Peyer's patch (tissue), 4 donors: ENCODE measurements around the gene EEFSEC. TPM values are rescaled to one million over a fixed set of nuclear protein-coding genes. Genes with fewer than 3 reads are reported as not detected.

Source experiments
- DNase-seq, 3 donors: peaks; one replicate each; pipeline ENCODE4 v3.0.0-alpha.2; 2017 to 2019
- H3K27ac ChIP-seq, 4 donors: fragments of 200-600 bp; sonication (generic); one replicate each; pipeline ENCODE4 v1.5.1; 2016 to 2019
- H3K27me3 ChIP-seq, 2 donors: fragments of 200-600 bp; sonication (generic); one replicate each; pipeline ENCODE4 v1.5.1; 2019
- H3K36me3 ChIP-seq, 3 donors: fragments of 200-600 bp; sonication (generic); one replicate each; pipeline ENCODE4 v1.5.1; 2016 to 2019
- H3K4me1 ChIP-seq, 4 donors: fragments of 200-600 bp; sonication (generic); one replicate each; pipeline ENCODE4 v1.5.1; 2016 to 2019
- H3K4me3 ChIP-seq, 4 donors: fragments of 200-600 bp; sonication (generic); 1 replicate in 3 of 4; 2 replicates in 1 of 4; pipeline ENCODE4 v1.5.1; 2016 to 2019; ENCODE audit warnings: mild to moderate bottlenecking in 1 of 4
- H3K9me3 ChIP-seq, 4 donors: fragments of 200-600 bp; sonication (generic); one replicate each; pipeline ENCODE4 v1.5.1; 2016 to 2019; ENCODE audit warnings: mild to moderate bottlenecking in 1 of 4
- CTCF ChIP-seq, 6 experiments: fragments of 450-650 bp in 4 of 6; fragments of 200-600 bp in 2 of 6; sonication (generic) in 1 of 6; IDR thresholded peaks; one replicate each; pipeline ENCODE4 v1.5.1; 2017 to 2019; ENCODE audit warnings: antibody characterized with exemption in 6 of 6, mild to moderate bottlenecking in 3 of 6, moderate library complexity in 1 of 6
- POLR2A ChIP-seq, 2 donors: fragments of 450-650 bp; IDR thresholded peaks; one replicate each; pipeline ENCODE4 v1.5.1; 2017; ENCODE audit warnings: antibody characterized with exemption in 2 of 2, mild to moderate bottlenecking in 2 of 2, moderate library complexity in 2 of 2
- total RNA-seq, 4 donors: library from RNA; depleted of rRNA; stranded (reverse); fragments of >200 nt; gene quantifications; one replicate each; pipeline ENCODE4 v1.1.0, GENCODE V29; 2016

Gene EEFSEC
- total RNA-seq, 4 donors from 2014 or later, result 11.7 to 50.3 (median 19.6) TPM

DNA sequence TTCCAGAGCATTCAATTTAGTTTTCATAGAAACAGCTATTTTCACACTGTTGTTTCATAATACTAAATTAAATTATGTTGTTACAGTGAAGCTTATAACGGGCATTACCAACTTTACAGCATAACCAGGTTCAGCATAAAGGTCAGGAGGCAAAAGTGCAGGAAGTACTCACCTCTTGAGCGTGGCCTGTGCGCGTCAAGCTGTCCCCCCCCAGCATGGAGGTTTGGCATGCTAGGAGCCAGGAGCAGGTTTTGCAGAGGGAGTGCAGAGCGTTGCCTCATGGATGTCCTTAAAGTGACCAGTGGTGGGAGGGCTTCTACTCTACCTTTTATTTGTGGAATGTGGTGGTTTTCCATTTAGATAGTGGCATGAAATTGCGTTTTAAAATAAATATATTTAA, 104.4 kb downstream of the EEFSEC start:
- no peak overlapping the region for H3K4me3 ChIP-seq
- H3K36me3 ChIP-seq, result peaks cover 0 to 3% (median 0%) of the 10 kb centered on the region in 3 donors
- peaks cover 0 to 8% (median 0%) of the 10 kb centered on the region in 4 donors for H3K9me3 ChIP-seq
- no peak overlapping the region for H3K27ac ChIP-seq
- H3K4me1 ChIP-seq, result no peaks in the 10 kb centered on the region
- no peak for DNase-seq
- H3K27me3 ChIP-seq, result no peaks in the 10 kb centered on the region
- no peak for TF ChIP-seq CTCF (IDR thresholded peaks at IDR 0.05)
- no peak for TF ChIP-seq POLR2A (IDR thresholded peaks at IDR 0.05)

GRCh38 chr3:128260275-128260674, 107.0 kb downstream of the EEFSEC start:
- TF ChIP-seq POLR2A (IDR thresholded peaks at IDR 0.05) (no peak), CTCF (IDR thresholded peaks at IDR 0.05) (no peak)
- H3K27ac ChIP-seq, result no peak overlapping the region
- DNase-seq, result no peak
- no peak overlapping the region for H3K4me3 ChIP-seq
- H3K27me3 ChIP-seq, result no peaks in the 10 kb centered on the region
- no peaks in the 10 kb centered on the region for H3K4me1 ChIP-seq
- H3K9me3 ChIP-seq, result peaks cover 0 to 8% (median 0%) of the 10 kb centered on the region in 4 donors
- H3K36me3 ChIP-seq, result peaks cover 0 to 15% (median 0%) of the 10 kb centered on the region in 3 donors

- no peak overlapping the region for H3K4me3 ChIP-seq
- H3K4me1 ChIP-seq, result no peaks in the 10 kb centered on the region
- H3K36me3 ChIP-seq, result peaks cover 0 to 15% (median 0%) of the 10 kb centered on the region in 3 donors
- H3K27ac ChIP-seq, result no peak overlapping the region
- peaks cover 0 to 8% (median 0%) of the 10 kb centered on the region in 4 donors for H3K9me3 ChIP-seq
- no peak for TF ChIP-seq POLR2A (IDR thresholded peaks at IDR 0.05)
- no peak for TF ChIP-seq CTCF (IDR thresholded peaks at IDR 0.05)
- DNase-seq, result peak in 1 of 3 donors; percentile 28
- no peaks in the 10 kb centered on the region for H3K27me3 ChIP-seq
Observed at GRCh38 chr3:128262457-128262856, 109.2 kb downstream of the EEFSEC start.

DNA sequence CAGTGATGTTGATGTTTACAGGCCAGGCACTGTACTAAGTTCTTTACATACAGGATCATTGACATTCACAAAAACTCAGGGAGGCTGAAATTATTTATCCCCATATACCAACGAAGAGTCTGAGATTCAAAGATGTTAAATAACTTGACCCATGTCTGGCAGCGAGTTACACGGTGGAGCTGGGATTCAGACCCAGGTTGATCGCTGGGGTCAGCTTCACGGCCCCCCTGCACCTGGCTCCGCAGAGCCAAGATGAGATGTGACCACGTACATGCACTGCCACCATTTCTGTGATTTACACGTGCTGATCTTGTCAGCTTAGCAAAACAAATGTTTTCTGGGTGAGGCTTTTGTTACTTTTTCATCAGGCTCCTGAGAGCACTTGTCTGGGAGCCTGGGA, 109.8 kb downstream of the EEFSEC start:
- DNase-seq, result no peak
- Histone ChIP-seq H3K4me1 (no peaks in the 10 kb centered on the region), H3K27ac (no peak overlapping the region), H3K4me3 (no peak overlapping the region), H3K36me3 (peaks cover 0 to 15% (median 0%) of the 10 kb centered on the region in 3 donors), H3K9me3 (peaks cover 0 to 8% (median 0%) of the 10 kb centered on the region in 4 donors), H3K27me3 (no peaks in the 10 kb centered on the region)
- TF ChIP-seq CTCF (IDR thresholded peaks at IDR 0.05), result no peak
- no peak for TF ChIP-seq POLR2A (IDR thresholded peaks at IDR 0.05)

- Histone ChIP-seq H3K4me1 (no peaks in the 10 kb centered on the region), H3K36me3 (peaks cover 0 to 18% (median 0%) of the 10 kb centered on the region in 3 donors), H3K27me3 (no peaks in the 10 kb centered on the region), H3K9me3 (peaks cover 0 to 5% (median 0%) of the 10 kb centered on the region in 4 donors), H3K4me3 (no peak overlapping the region), H3K27ac (no peak overlapping the region)
- TF ChIP-seq POLR2A (IDR thresholded peaks at IDR 0.05) (no peak), CTCF (IDR thresholded peaks at IDR 0.05) (no peak)
- no peak for DNase-seq
Observed at GRCh38 chr3:128263946-128264345, 110.7 kb downstream of the EEFSEC start.

DNA sequence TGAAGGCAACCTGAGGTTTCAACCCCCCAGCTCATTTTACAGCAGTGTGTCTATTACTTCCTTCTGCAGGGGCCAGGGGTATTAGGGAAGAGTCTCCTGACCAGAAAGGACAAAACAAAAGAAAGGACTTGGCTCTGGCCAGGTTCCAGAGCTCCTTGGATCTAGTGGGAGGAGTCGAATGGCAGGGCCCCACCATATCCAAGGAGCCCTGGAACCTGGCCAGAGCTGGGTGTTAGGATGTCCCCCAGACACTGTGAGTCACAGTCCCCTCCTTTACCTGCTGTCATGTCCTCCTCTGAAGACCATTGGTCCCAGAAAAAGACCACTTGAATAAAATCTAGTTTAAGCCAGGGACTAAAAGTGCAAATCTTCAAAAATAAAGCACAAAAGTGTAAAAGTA, 113.2 kb downstream of the EEFSEC start:
- DNase-seq, result peak in 1 of 3 donors; percentile 42
- Histone ChIP-seq H3K9me3 (no peaks in the 10 kb centered on the region), H3K4me1 (no peaks in the 10 kb centered on the region), H3K4me3 (no peak overlapping the region), H3K27ac (no peak overlapping the region), H3K27me3 (no peaks in the 10 kb centered on the region), H3K36me3 (peaks cover 0 to 21% (median 0%) of the 10 kb centered on the region in 3 donors)
- no peak for TF ChIP-seq CTCF (IDR thresholded peaks at IDR 0.05)
- TF ChIP-seq POLR2A (IDR thresholded peaks at IDR 0.05), result no peak
